ENCODE data around the gene MANBA.
A peak's percentile ranks its signal among the peaks of the same experiment; 100 is the strongest.
"Not testable (repeated sequence)": the region's sequence is repeated elsewhere in the genome, so short reads cannot be mapped to it uniquely, and the experiment has no call there.

MANBA gene

DNA sequence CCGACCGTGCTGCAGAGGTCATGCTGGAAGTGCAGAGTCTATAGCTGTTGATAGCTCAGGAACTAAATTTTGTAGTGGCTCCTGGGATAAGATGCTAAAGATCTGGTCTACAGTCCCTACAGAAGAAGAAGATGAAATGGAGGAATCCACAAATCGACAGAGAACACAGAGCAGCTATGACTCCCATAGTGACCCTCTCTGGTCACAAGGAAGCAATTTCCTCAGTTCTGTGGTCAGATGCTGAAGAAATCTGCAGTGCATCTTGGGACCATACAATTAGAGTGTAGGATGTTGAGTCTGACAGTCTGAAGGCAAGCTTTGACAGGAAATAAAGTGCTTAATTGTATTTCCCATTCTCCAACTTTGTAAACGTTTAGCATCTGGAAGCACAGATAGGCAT is 8.8 kb downstream of the MANBA start:
- peaks cover 0 to 23% of the 10 kb centered on the region in 2 experiments for H3K36me3 ChIP-seq (ENCODE audit: control insufficient read depth in 1 of 2, insufficient read depth in 2 of 2, low read depth in 1 of 2, low read length in 2 of 2)
- H2BK15ac ChIP-seq (ENCODE audit: low read depth, poor library complexity, severe bottlenecking), result no peak overlapping the region
- H4K8ac ChIP-seq (ENCODE audit: low read length), result no peak overlapping the region
- no peak overlapping the region for H3K9ac ChIP-seq (ENCODE audit: low read length)
- 84% methylated on average over 4 of the region's 4 CpGs for WGBS
- H3K18ac ChIP-seq (ENCODE audit: low read depth in 1 of 2, low read length in 2 of 2), result no peak overlapping the region
- no peak overlapping the region for H2BK120ac ChIP-seq (ENCODE audit: low read depth, low read length)
- no peak overlapping the region for H2BK12ac ChIP-seq (ENCODE audit: low read length in 2 of 2)
- H3K14ac ChIP-seq (ENCODE audit: low read length in 2 of 2), result no peak overlapping the region
- DNase-seq, result no peak
- no peaks in the 10 kb centered on the region for H3K4me1 ChIP-seq (ENCODE audit: control insufficient read depth, insufficient read depth, low read depth, low read length)
- no peak overlapping the region for H3K4me2 ChIP-seq (ENCODE audit: low read length, poor library complexity, severe bottlenecking)
- H2AFZ ChIP-seq (ENCODE audit: low read depth, low read length), result no peak overlapping the region
- H3K4me3 ChIP-seq (ENCODE audit: insufficient read depth in 1 of 2, low read depth in 1 of 2, low read length in 2 of 2), result no peak overlapping the region
- H2BK5ac ChIP-seq (ENCODE audit: low read depth, low read length, poor library complexity, severe bottlenecking), result no peak overlapping the region
- H3K27me3 ChIP-seq (ENCODE audit: control insufficient read depth in 1 of 2, insufficient read depth in 1 of 2, low read length in 2 of 2), result no peaks in the 10 kb centered on the region
- H3K4ac ChIP-seq (ENCODE audit: low read depth in 1 of 2, low read length in 2 of 2), result no peak overlapping the region
- no peak overlapping the region for H4K91ac ChIP-seq (ENCODE audit: low read length)
- H2AK5ac ChIP-seq (ENCODE audit: low read length, severe bottlenecking), result no peak overlapping the region
- no peak overlapping the region for H3K27ac ChIP-seq (ENCODE audit: low read length, poor library complexity, severe bottlenecking)
- no peaks in the 10 kb centered on the region for H3K9me3 ChIP-seq (ENCODE audit: control insufficient read depth, low read length)
- H3K23ac ChIP-seq (ENCODE audit: low read length in 2 of 2), result no peak overlapping the region
- H3K79me1 ChIP-seq (replicated peaks; ENCODE audit: low read length, poor library complexity, severe bottlenecking), result peaks cover 20% of the 10 kb centered on the region

DNA sequence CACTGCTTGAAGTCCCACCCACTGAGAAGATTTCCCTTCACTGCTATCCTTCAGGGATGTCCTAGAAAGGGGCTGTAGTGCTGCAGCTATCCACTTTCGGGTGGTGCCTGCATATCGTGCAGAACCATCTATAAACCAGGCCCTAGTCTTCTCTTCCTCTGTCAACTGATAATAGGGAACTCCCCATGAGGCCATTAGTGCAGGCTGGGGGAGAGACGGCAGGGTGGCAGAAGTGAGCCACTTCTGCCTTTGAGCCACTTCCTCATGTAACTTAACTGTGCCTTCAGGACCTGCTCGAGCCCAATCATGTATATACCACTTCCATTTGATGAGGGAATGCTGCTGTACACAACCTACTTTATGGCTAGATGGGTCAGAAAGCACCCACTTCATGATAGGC is 17.4 kb downstream of the MANBA start:
- not testable (repeated sequence) for H3K14ac ChIP-seq (ENCODE audit: low read length in 2 of 2); DNase-seq; H3K27ac ChIP-seq (ENCODE audit: low read length, poor library complexity, severe bottlenecking); H4K8ac ChIP-seq (ENCODE audit: low read length); H3K23ac ChIP-seq (ENCODE audit: low read length in 2 of 2); H2BK5ac ChIP-seq (ENCODE audit: low read depth, low read length, poor library complexity, severe bottlenecking); H2AFZ ChIP-seq (ENCODE audit: low read depth, low read length); H3K9me3 ChIP-seq (ENCODE audit: control insufficient read depth, low read length); H3K27me3 ChIP-seq (ENCODE audit: control insufficient read depth in 1 of 2, insufficient read depth in 1 of 2, low read length in 2 of 2); H3K4me3 ChIP-seq (ENCODE audit: insufficient read depth in 1 of 2, low read depth in 1 of 2, low read length in 2 of 2); H3K4ac ChIP-seq (ENCODE audit: low read depth in 1 of 2, low read length in 2 of 2); H3K4me1 ChIP-seq (ENCODE audit: control insufficient read depth, insufficient read depth, low read depth, low read length); H2AK5ac ChIP-seq (ENCODE audit: low read length, severe bottlenecking); H3K4me2 ChIP-seq (ENCODE audit: low read length, poor library complexity, severe bottlenecking); H2BK120ac ChIP-seq (ENCODE audit: low read depth, low read length); H2BK15ac ChIP-seq (ENCODE audit: low read depth, poor library complexity, severe bottlenecking); H2BK12ac ChIP-seq (ENCODE audit: low read length in 2 of 2); H3K9ac ChIP-seq (ENCODE audit: low read length)
- Histone ChIP-seq H3K36me3 (ENCODE audit: control insufficient read depth in 1 of 2, insufficient read depth in 2 of 2, low read depth in 1 of 2, low read length in 2 of 2) (peaks cover 0 to 25% of the 10 kb centered on the region in 2 experiments), H3K79me1 (replicated peaks; ENCODE audit: low read length, poor library complexity, severe bottlenecking) (peaks cover 16% of the 10 kb centered on the region), H4K91ac (ENCODE audit: low read length) (peak overlapping the region; percentile 39), H3K18ac (ENCODE audit: low read depth in 1 of 2, low read length in 2 of 2) (peak overlapping the region in 1 of 2 experiments; percentile 33)
- WGBS, result 95% methylated on average over 2 of the region's 4 CpGs

DNA sequence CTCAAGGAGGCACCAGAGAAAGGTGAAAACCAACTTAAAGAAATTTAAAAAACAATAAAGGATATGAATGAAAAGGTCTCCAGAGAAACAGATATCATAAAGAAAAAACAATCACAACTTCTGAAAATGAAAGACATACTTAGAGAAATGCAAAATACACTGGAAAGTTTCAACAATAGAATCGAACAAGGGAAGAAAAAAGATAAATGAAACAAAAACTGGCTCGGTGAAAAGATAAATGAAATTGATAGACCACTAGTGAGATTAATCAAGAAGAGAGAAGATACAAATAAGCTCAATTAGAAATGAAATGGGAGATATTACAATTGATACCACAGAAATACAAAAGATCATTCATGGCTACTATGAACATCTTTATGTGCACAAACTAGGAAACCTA is 22.0 kb downstream of the MANBA start:
- not testable (repeated sequence) for H2AK5ac ChIP-seq (ENCODE audit: low read length, severe bottlenecking); H3K4me1 ChIP-seq (ENCODE audit: control insufficient read depth, insufficient read depth, low read depth, low read length); H3K4me3 ChIP-seq (ENCODE audit: insufficient read depth in 1 of 2, low read depth in 1 of 2, low read length in 2 of 2); H3K36me3 ChIP-seq (ENCODE audit: control insufficient read depth in 1 of 2, insufficient read depth in 2 of 2, low read depth in 1 of 2, low read length in 2 of 2); H2AFZ ChIP-seq (ENCODE audit: low read depth, low read length); H2BK120ac ChIP-seq (ENCODE audit: low read depth, low read length); H2BK12ac ChIP-seq (ENCODE audit: low read length in 2 of 2); H3K4ac ChIP-seq (ENCODE audit: low read depth in 1 of 2, low read length in 2 of 2); H3K9me3 ChIP-seq (ENCODE audit: control insufficient read depth, low read length); H3K14ac ChIP-seq (ENCODE audit: low read length in 2 of 2); H3K23ac ChIP-seq (ENCODE audit: low read length in 2 of 2); H4K8ac ChIP-seq (ENCODE audit: low read length); H2BK15ac ChIP-seq (ENCODE audit: low read depth, poor library complexity, severe bottlenecking); H3K4me2 ChIP-seq (ENCODE audit: low read length, poor library complexity, severe bottlenecking); H4K91ac ChIP-seq (ENCODE audit: low read length); H3K27ac ChIP-seq (ENCODE audit: low read length, poor library complexity, severe bottlenecking); H3K27me3 ChIP-seq (ENCODE audit: control insufficient read depth in 1 of 2, insufficient read depth in 1 of 2, low read length in 2 of 2); H3K9ac ChIP-seq (ENCODE audit: low read length); H3K18ac ChIP-seq (ENCODE audit: low read depth in 1 of 2, low read length in 2 of 2); H2BK5ac ChIP-seq (ENCODE audit: low read depth, low read length, poor library complexity, severe bottlenecking); DNase-seq
- no CpG with 5 or more reads among the region's 2 CpGs for WGBS
- peaks cover 26% of the 10 kb centered on the region for H3K79me1 ChIP-seq (replicated peaks; ENCODE audit: low read length, poor library complexity, severe bottlenecking)

DNA sequence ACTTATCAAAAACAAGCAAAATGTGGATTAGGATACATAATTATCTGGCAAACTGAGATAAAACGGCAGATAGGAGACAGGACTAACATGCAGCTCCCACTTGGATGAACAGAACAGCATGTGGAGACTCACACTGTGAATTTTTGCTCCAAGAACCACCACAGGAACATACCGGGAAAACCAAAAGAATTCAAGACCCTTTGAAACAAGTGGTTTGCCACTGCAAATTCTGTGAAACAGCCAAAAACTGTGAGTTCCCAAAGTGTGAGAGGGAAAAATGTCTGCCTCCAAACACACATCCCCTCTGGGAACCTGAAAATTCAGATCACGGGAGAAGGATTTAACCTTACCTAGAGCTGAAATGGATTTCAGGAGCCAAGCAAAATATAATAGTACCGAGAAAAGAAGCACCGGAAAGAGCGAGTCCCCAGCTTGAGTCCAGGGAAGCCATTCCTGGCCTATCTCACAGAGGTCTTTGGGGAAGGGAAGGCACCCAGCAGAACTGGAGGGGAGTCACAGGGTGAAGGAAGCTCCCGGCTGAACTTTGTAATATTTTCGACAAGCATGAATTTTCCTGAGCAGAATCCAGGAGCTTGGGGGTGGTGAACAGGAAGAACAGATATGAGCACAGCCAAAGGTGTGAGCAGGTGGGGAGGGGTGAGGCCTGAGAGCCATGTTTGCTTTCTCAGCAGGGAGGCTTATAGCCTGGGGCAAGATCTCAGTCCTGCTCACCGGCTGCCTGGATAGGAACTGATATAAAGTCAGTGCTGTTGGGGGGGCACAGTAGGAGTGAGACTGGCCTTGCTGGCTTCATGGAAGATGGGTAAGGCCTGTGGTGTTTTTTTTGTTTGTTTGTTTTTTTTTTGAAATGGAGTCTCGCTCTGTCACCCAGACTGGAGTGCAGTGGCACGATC is 23.9 kb downstream of the MANBA start:
- H3K4me3 ChIP-seq (ENCODE audit: insufficient read depth in 1 of 2, low read depth in 1 of 2, low read length in 2 of 2), result no peak overlapping the region
- H4K8ac ChIP-seq (ENCODE audit: low read length), result peak overlapping the region; percentile 19
- no peak overlapping the region for H2BK120ac ChIP-seq (ENCODE audit: low read depth, low read length)
- no peak overlapping the region for H3K23ac ChIP-seq (ENCODE audit: low read length in 2 of 2)
- H3K9ac ChIP-seq (ENCODE audit: low read length), result no peak overlapping the region
- no peak overlapping the region for H4K91ac ChIP-seq (ENCODE audit: low read length)
- H3K14ac ChIP-seq (ENCODE audit: low read length in 2 of 2), result no peak overlapping the region
- no peak overlapping the region for H2AFZ ChIP-seq (ENCODE audit: low read depth, low read length)
- peak; percentile 22 for DNase-seq
- H3K9me3 ChIP-seq (ENCODE audit: control insufficient read depth, low read length), result no peaks in the 10 kb centered on the region
- H3K27me3 ChIP-seq (ENCODE audit: control insufficient read depth in 1 of 2, insufficient read depth in 1 of 2, low read length in 2 of 2), result no peaks in the 10 kb centered on the region
- H3K4me2 ChIP-seq (ENCODE audit: low read length, poor library complexity, severe bottlenecking), result no peak overlapping the region
- no peak overlapping the region for H2BK5ac ChIP-seq (ENCODE audit: low read depth, low read length, poor library complexity, severe bottlenecking)
- 88% methylated on average over 11 of the region's 11 CpGs for WGBS
- no peak overlapping the region for H3K18ac ChIP-seq (ENCODE audit: low read depth in 1 of 2, low read length in 2 of 2)
- H2BK15ac ChIP-seq (ENCODE audit: low read depth, poor library complexity, severe bottlenecking), result no peak overlapping the region
- no peak overlapping the region for H3K27ac ChIP-seq (ENCODE audit: low read length, poor library complexity, severe bottlenecking)
- H3K79me1 ChIP-seq (replicated peaks; ENCODE audit: low read length, poor library complexity, severe bottlenecking), result peaks cover 25% of the 10 kb centered on the region
- H3K4ac ChIP-seq (ENCODE audit: low read depth in 1 of 2, low read length in 2 of 2), result no peak overlapping the region
- H3K36me3 ChIP-seq (ENCODE audit: control insufficient read depth in 1 of 2, insufficient read depth in 2 of 2, low read depth in 1 of 2, low read length in 2 of 2), result no peaks in the 10 kb centered on the region
- H3K4me1 ChIP-seq (ENCODE audit: control insufficient read depth, insufficient read depth, low read depth, low read length), result peaks cover 2% of the 10 kb centered on the region
- H2AK5ac ChIP-seq (ENCODE audit: low read length, severe bottlenecking), result no peak overlapping the region
- no peak overlapping the region for H2BK12ac ChIP-seq (ENCODE audit: low read length in 2 of 2)
